ENCODE data around the gene SSBP4.

GRCh38 chr19:18432275-18433014 lies 13.2 kb downstream of the SSBP4 start:
- no peak for TF ChIP-seq CTCF (conservative IDR thresholded peaks at IDR 0.05; ENCODE audit: low read depth, low read length)
- no peak for TF ChIP-seq FOS (IDR thresholded peaks at IDR 0.05; ENCODE audit: low read depth, low read length)
- TF ChIP-seq CEBPB (IDR thresholded peaks at IDR 0.05; ENCODE audit: low read depth, low read length), result no peak
- TF ChIP-seq POLR2A (IDR thresholded peaks at IDR 0.05; ENCODE audit: low read depth, low read length), result no peak
- no peak for TF ChIP-seq MXI1 (IDR thresholded peaks at IDR 0.05; ENCODE audit: borderline replicate concordance, low read depth, low read length)
- no peak for TF ChIP-seq RFX5 (IDR thresholded peaks at IDR 0.05; ENCODE audit: low read depth, low read length)
- TF ChIP-seq BHLHE40 (IDR thresholded peaks at IDR 0.05; ENCODE audit: low read depth, low read length), result no peak
- no peak for TF ChIP-seq SMC3 (IDR thresholded peaks at IDR 0.05; ENCODE audit: low read depth, low read length)
- no peak for TF ChIP-seq CHD1 (IDR thresholded peaks at IDR 0.05; ENCODE audit: low read depth, low read length)
